Activated naive CD4-positive, alpha-beta T cell treated with anti-CD3 and anti-CD28 coated beads, Interleukin-2, amount 50 U/mL, for 24 hours (primary cell): Measurements from ENCODE around the gene CILP2.
A peak's percentile ranks its signal among the peaks of the same experiment; 100 is the strongest.

Experiments
- H3K27ac Mint-ChIP-seq: one replicate; pipeline ENCODE4 v1.8.0; 2021; ENCODE audit warnings: mild to moderate bottlenecking, mixed read lengths
- H3K27me3 Mint-ChIP-seq: one replicate; pipeline ENCODE4 v1.8.0; 2021; ENCODE audit warnings: mixed read lengths
- H3K36me3 Mint-ChIP-seq: one replicate; pipeline ENCODE4 v1.8.0; 2021; ENCODE audit warnings: mixed read lengths
- H3K4me1 Mint-ChIP-seq: one replicate; pipeline ENCODE4 v1.8.0; 2021; ENCODE audit warnings: mixed read lengths
- H3K4me3 Mint-ChIP-seq: one replicate; pipeline ENCODE4 v1.8.0; 2021; ENCODE audit warnings: mild to moderate bottlenecking, mixed read lengths
- H3K9me3 Mint-ChIP-seq: one replicate; pipeline ENCODE4 v1.8.0; 2021; ENCODE audit warnings: mixed read lengths

CILP2 gene

GRCh38 chr19:19517235-19517619 is 20.8 kb upstream of the CILP2 start:
- H3K27ac Mint-ChIP-seq, result no peak overlapping the region
- H3K4me3 Mint-ChIP-seq, result peak overlapping the region; percentile 91
- peaks cover 10% of the 10 kb centered on the region for H3K36me3 Mint-ChIP-seq
- peaks cover 32% of the 10 kb centered on the region for H3K4me1 Mint-ChIP-seq
- H3K27me3 Mint-ChIP-seq, result no peaks in the 10 kb centered on the region
- no peaks in the 10 kb centered on the region for H3K9me3 Mint-ChIP-seq

GRCh38 chr19:19520989-19521388 is 17.1 kb upstream of the CILP2 start:
- Mint-ChIP-seq H3K27ac (no peak overlapping the region), H3K4me1 (peaks cover 40% of the 10 kb centered on the region), H3K9me3 (no peaks in the 10 kb centered on the region), H3K36me3 (peaks cover 10% of the 10 kb centered on the region), H3K4me3 (peak overlapping the region; percentile 24), H3K27me3 (no peaks in the 10 kb centered on the region)

GRCh38 chr19:19523177-19523576 is 14.9 kb upstream of the CILP2 start:
- peaks cover 10% of the 10 kb centered on the region for H3K36me3 Mint-ChIP-seq
- peaks cover 31% of the 10 kb centered on the region for H3K4me1 Mint-ChIP-seq
- H3K27ac Mint-ChIP-seq, result no peak overlapping the region
- no peaks in the 10 kb centered on the region for H3K27me3 Mint-ChIP-seq
- H3K4me3 Mint-ChIP-seq, result no peak overlapping the region
- H3K9me3 Mint-ChIP-seq, result no peaks in the 10 kb centered on the region

GRCh38 chr19:19524053-19524452 is 14.0 kb upstream of the CILP2 start:
- peaks cover 30% of the 10 kb centered on the region for H3K4me1 Mint-ChIP-seq
- no peaks in the 10 kb centered on the region for H3K9me3 Mint-ChIP-seq
- H3K36me3 Mint-ChIP-seq, result peaks cover 9% of the 10 kb centered on the region
- no peaks in the 10 kb centered on the region for H3K27me3 Mint-ChIP-seq
- H3K27ac Mint-ChIP-seq, result no peak overlapping the region
- H3K4me3 Mint-ChIP-seq, result no peak overlapping the region

GRCh38 chr19:19525611-19526380 is 12.3 kb upstream of the CILP2 start:
- H3K4me3 Mint-ChIP-seq, result no peak overlapping the region
- peaks cover 13% of the 10 kb centered on the region for H3K4me1 Mint-ChIP-seq
- H3K36me3 Mint-ChIP-seq, result peaks cover under 1% of the 10 kb centered on the region
- H3K27ac Mint-ChIP-seq, result no peak overlapping the region
- no peaks in the 10 kb centered on the region for H3K9me3 Mint-ChIP-seq
- no peaks in the 10 kb centered on the region for H3K27me3 Mint-ChIP-seq

GRCh38 chr19:19526581-19527370 is 11.3 kb upstream of the CILP2 start:
- peaks cover 9% of the 10 kb centered on the region for H3K4me1 Mint-ChIP-seq
- no peak overlapping the region for H3K27ac Mint-ChIP-seq
- no peak overlapping the region for H3K4me3 Mint-ChIP-seq
- H3K36me3 Mint-ChIP-seq, result no peaks in the 10 kb centered on the region
- H3K27me3 Mint-ChIP-seq, result no peaks in the 10 kb centered on the region
- no peaks in the 10 kb centered on the region for H3K9me3 Mint-ChIP-seq

- Mint-ChIP-seq H3K4me3 (no peak overlapping the region), H3K27ac (no peak overlapping the region), H3K36me3 (peaks cover 2% of the 10 kb centered on the region)
These were observed 10.8 kb upstream of the CILP2 start for GRCh38 chr19:19527371-19527656.

GRCh38 chr19:19527674-19528625 is 10.1 kb upstream of the CILP2 start:
- H3K36me3 Mint-ChIP-seq, result peaks cover 2% of the 10 kb centered on the region

More at GRCh38 chr19:19527371-19527656, 10.8 kb upstream of the CILP2 start:
- H3K9me3 Mint-ChIP-seq, result no peaks in the 10 kb centered on the region
- H3K27me3 Mint-ChIP-seq, result no peaks in the 10 kb centered on the region
- peaks cover 13% of the 10 kb centered on the region for H3K4me1 Mint-ChIP-seq

GRCh38 chr19:19528721-19529490 is 9.2 kb upstream of the CILP2 start, which contains the start of gene YJEFN3:
Gene YJEFN3, plus strand, starts transcription at chr19:19528911. Its CDS starts 22 bp downstream, at chr19:19528933.
- H3K4me3 Mint-ChIP-seq, result no peak within 1 kb of the TSS
- H3K36me3 Mint-ChIP-seq, result peaks cover 2% of the 10 kb centered on the region
- H3K9me3 Mint-ChIP-seq, result no peaks in the 10 kb centered on the region
- H3K4me1 Mint-ChIP-seq, result peaks cover 10% of the 10 kb centered on the region
- no peaks in the 10 kb centered on the region for H3K27me3 Mint-ChIP-seq
- H3K27ac Mint-ChIP-seq, result no peak within 1 kb of the TSS

More at GRCh38 chr19:19527674-19528625, 10.1 kb upstream of the CILP2 start:
- no peak overlapping the region for H3K27ac Mint-ChIP-seq
- H3K9me3 Mint-ChIP-seq, result no peaks in the 10 kb centered on the region
- H3K4me3 Mint-ChIP-seq, result no peak overlapping the region
- peaks cover 8% of the 10 kb centered on the region for H3K4me1 Mint-ChIP-seq
- no peaks in the 10 kb centered on the region for H3K27me3 Mint-ChIP-seq

GRCh38 chr19:19529783-19530422 is 8.2 kb upstream of the CILP2 start:
- no peaks in the 10 kb centered on the region for H3K9me3 Mint-ChIP-seq
- peaks cover 2% of the 10 kb centered on the region for H3K36me3 Mint-ChIP-seq
- H3K27me3 Mint-ChIP-seq, result no peaks in the 10 kb centered on the region
- H3K4me3 Mint-ChIP-seq, result no peak overlapping the region
- H3K27ac Mint-ChIP-seq, result no peak overlapping the region
- peaks cover 16% of the 10 kb centered on the region for H3K4me1 Mint-ChIP-seq

- peaks cover 2% of the 10 kb centered on the region for H3K36me3 Mint-ChIP-seq
- peaks cover 16% of the 10 kb centered on the region for H3K4me1 Mint-ChIP-seq
- no peaks in the 10 kb centered on the region for H3K9me3 Mint-ChIP-seq
- H3K27me3 Mint-ChIP-seq, result no peaks in the 10 kb centered on the region
- no peak overlapping the region for H3K4me3 Mint-ChIP-seq
- no peak overlapping the region for H3K27ac Mint-ChIP-seq
These were observed 7.7 kb upstream of the CILP2 start for GRCh38 chr19:19530423-19530804.

GRCh38 chr19:19530889-19531288 is 7.2 kb upstream of the CILP2 start:
- Mint-ChIP-seq H3K4me1 (peaks cover 16% of the 10 kb centered on the region), H3K27ac (no peak overlapping the region)

GRCh38 chr19:19531951-19532805 is 5.9 kb upstream of the CILP2 start:
- H3K27me3 Mint-ChIP-seq, result no peaks in the 10 kb centered on the region
- peak overlapping the region; percentile 72 for H3K27ac Mint-ChIP-seq
- H3K4me3 Mint-ChIP-seq, result no peak overlapping the region
- peaks cover 20% of the 10 kb centered on the region for H3K4me1 Mint-ChIP-seq
- H3K9me3 Mint-ChIP-seq, result no peaks in the 10 kb centered on the region
- H3K36me3 Mint-ChIP-seq, result peaks cover 2% of the 10 kb centered on the region

More at GRCh38 chr19:19530889-19531288, 7.2 kb upstream of the CILP2 start:
- Mint-ChIP-seq H3K27me3 (no peaks in the 10 kb centered on the region), H3K9me3 (no peaks in the 10 kb centered on the region), H3K36me3 (peaks cover 2% of the 10 kb centered on the region), H3K4me3 (no peak overlapping the region)
